Astrocyte of the spinal cord (primary cell): ENCODE measurements around the gene ZNRD2.

Experiments used
- DNase-seq: peaks from one replicate; pipeline ENCODE4 v3.0.0; 2011; ENCODE audit warnings: low read depth, low spot score
- H3K4me3 ChIP-seq: 2 replicates; pipeline ENCODE4 v1.5.1; 2011; ENCODE audit warnings: low read depth, mild to moderate bottlenecking, low read length, moderate library complexity
- in situ Hi-C: cut with HindIII; loops from 2 replicates; pipeline ENCODE4 v1.10.0; 2017; ENCODE audit warnings: low sequenced_read_pairs
- TF ChIP-seq, protein P1 (sequence below): IDR thresholded peaks from 2 replicates; pipeline ENCODE4 v1.5.1; 2012; ENCODE audit warnings: low read depth, mild to moderate bottlenecking, low read length, inconsistent platforms

ZNRD2 gene

GRCh38 chr11:65580031-65580692 is 9.9 kb downstream of the ZNRD2 start:
- in situ Hi-C loops = no loop called here
- H3K4me3 ChIP-seq = no peak overlapping the region
- DNase-seq = no peak
- TF ChIP-seq, protein P1, sequence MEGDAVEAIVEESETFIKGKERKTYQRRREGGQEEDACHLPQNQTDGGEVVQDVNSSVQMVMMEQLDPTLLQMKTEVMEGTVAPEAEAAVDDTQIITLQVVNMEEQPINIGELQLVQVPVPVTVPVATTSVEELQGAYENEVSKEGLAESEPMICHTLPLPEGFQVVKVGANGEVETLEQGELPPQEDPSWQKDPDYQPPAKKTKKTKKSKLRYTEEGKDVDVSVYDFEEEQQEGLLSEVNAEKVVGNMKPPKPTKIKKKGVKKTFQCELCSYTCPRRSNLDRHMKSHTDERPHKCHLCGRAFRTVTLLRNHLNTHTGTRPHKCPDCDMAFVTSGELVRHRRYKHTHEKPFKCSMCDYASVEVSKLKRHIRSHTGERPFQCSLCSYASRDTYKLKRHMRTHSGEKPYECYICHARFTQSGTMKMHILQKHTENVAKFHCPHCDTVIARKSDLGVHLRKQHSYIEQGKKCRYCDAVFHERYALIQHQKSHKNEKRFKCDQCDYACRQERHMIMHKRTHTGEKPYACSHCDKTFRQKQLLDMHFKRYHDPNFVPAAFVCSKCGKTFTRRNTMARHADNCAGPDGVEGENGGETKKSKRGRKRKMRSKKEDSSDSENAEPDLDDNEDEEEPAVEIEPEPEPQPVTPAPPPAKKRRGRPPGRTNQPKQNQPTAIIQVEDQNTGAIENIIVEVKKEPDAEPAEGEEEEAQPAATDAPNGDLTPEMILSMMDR = no peak

GRCh38 chr11:65580756-65581155 is 10.5 kb downstream of the ZNRD2 start:
- DNase-seq = no peak
- TF ChIP-seq, protein P1 = no peak
- in situ Hi-C loops = no loop called here
- H3K4me3 ChIP-seq = no peak overlapping the region

DNA sequence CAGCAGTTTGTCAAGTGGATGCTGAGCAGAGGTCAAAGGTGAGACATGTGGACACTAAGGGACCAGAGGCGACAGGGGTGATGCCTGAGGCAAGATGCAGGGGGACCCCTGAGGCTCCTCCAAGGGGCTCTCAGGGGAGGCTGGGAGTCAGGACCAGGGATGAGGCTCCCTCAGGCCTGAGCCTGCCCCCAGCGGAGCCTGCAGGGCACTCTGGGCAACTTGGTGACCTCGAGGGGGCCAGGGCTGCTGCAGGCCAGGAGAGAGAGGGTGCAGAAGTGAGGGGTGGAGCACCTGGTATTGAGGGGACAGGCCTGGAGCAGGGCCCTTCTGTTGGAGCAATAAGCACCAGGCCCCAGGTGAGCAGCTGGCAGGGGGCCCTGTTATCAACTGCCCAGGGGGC is 11.7 kb downstream of the ZNRD2 start:
- no peak for DNase-seq
- in situ Hi-C loops = no loop called here
- H3K4me3 ChIP-seq = no peak overlapping the region
- TF ChIP-seq, protein P1 = no peak

GRCh38 chr11:65583589-65583988 is 13.3 kb downstream of the ZNRD2 start:
- no peak for DNase-seq
- TF ChIP-seq, protein P1 = no peak
- H3K4me3 ChIP-seq = no peak overlapping the region
- in situ Hi-C loops = no loop called here

GRCh38 chr11:65584106-65584505 is 13.8 kb downstream of the ZNRD2 start:
- in situ Hi-C loops = no loop called here
- no peak overlapping the region for H3K4me3 ChIP-seq
- no peak for DNase-seq
- TF ChIP-seq, protein P1 = no peak

- in situ Hi-C loops = no loop called here
- TF ChIP-seq, protein P1 = no peak
- H3K4me3 ChIP-seq = no peak overlapping the region
- DNase-seq = no peak
Measured at GRCh38 chr11:65584723-65585171, 14.5 kb downstream of the ZNRD2 start.
